H1 (cell line): ENCODE data around the gene SPOCK3. TPM values are rescaled to one million over a fixed set of nuclear protein-coding genes. Genes with fewer than 3 reads are reported as not detected.

ENCODE experiments used
- CTCF ChIA-PET: fragments of 300-600 bp; sonication (Branson Sonifier 250); formaldehyde crosslinking; loops from one replicate; lab custom pipeline; 2021; ENCODE audit not compliant: partially characterized antibody; lab: Charles Lee
- POLR2A ChIA-PET: fragments of 300-600 bp; sonication (Branson Sonifier 250); formaldehyde crosslinking; loops from one replicate; lab custom pipeline; 2021; ENCODE audit warnings: inconsistent platforms; ENCODE audit not compliant: partially characterized antibody; lab: Charles Lee
- DNase-seq, 2 experiments: peaks; one replicate each; pipeline versions ENCODE4 v3.0.0 to v3.0.0-alpha.2; 2010 to 2022; ENCODE audit warnings: low spot score in 2 of 2, low read depth in 1 of 2, mixed read lengths in 1 of 2
- FAIRE-seq: peaks from 2 replicates; lab custom pipeline; 2011; peaks lifted over from hg19 to GRCh38; lab: Jason Lieb, UNC
- H2AFZ ChIP-seq: 2 replicates; pipeline ENCODE4 v1.8.1; 2012; ENCODE audit warnings: low read length, inconsistent platforms
- H2AK5ac ChIP-seq: 2 replicates; pipeline ENCODE4 v1.6.1; 2013; ENCODE audit warnings: low read depth, low read length
- H2BK120ac ChIP-seq: replicated peaks from 2 replicates; pipeline ENCODE3; 2013; ENCODE audit warnings: low read depth, low read length, inconsistent platforms
- H2BK12ac ChIP-seq: 2 replicates; pipeline ENCODE4 v1.6.1; 2013; ENCODE audit warnings: low read depth, low read length
- H2BK15ac ChIP-seq: 2 replicates; pipeline ENCODE4 v1.6.1; 2013; ENCODE audit warnings: low read length
- H2BK20ac ChIP-seq: 2 replicates; pipeline ENCODE4 v1.6.1; 2013; ENCODE audit warnings: low read length
- H2BK5ac ChIP-seq: 2 replicates; pipeline ENCODE4 v1.6.1; 2013; ENCODE audit warnings: low read depth, low read length
- H3K14ac ChIP-seq: 2 replicates; pipeline ENCODE4 v1.6.1; 2013; ENCODE audit warnings: inconsistent platforms; ENCODE audit not compliant: insufficient read length
- H3K18ac ChIP-seq: 2 replicates; pipeline ENCODE4 v1.6.1; 2013; ENCODE audit warnings: low read length; ENCODE audit errors: extremely low read depth
- H3K23ac ChIP-seq: 2 replicates; pipeline ENCODE4 v1.6.1; 2013; ENCODE audit warnings: inconsistent platforms; ENCODE audit not compliant: insufficient read length
- H3K23me2 ChIP-seq: 2 replicates; pipeline ENCODE4 v1.6.1; 2013; ENCODE audit warnings: low read depth, low read length
- H3K27ac ChIP-seq: 2 replicates; pipeline ENCODE4 v1.6.1; 2011; ENCODE audit warnings: low read depth, low read length, inconsistent platforms
- H3K27me3 ChIP-seq, 4 experiments: replicated peaks in 1 of 4; 1 replicate in 1 of 4; 2 replicates in 3 of 4; pipeline versions ENCODE4 v1.6.1 to v1.8.1; 2011 to 2013; ENCODE audit warnings: low read length in 3 of 4, mild to moderate bottlenecking in 3 of 4, inconsistent platforms in 2 of 4, mixed read lengths in 2 of 4, moderate library complexity in 1 of 4; ENCODE audit not compliant: control insufficient read depth in 3 of 4, insufficient read depth in 3 of 4; ENCODE audit errors: extremely low read depth in 1 of 4
- H3K36me3 ChIP-seq, 4 experiments: 2 replicates each; pipeline versions ENCODE4 v1.6.1 to v1.8.1; 2011 to 2013; ENCODE audit warnings: mild to moderate bottlenecking in 4 of 4, low read length in 3 of 4, moderate library complexity in 2 of 4, control low read depth in 1 of 4, inconsistent platforms in 1 of 4; ENCODE audit not compliant: insufficient read depth in 4 of 4, control insufficient read depth in 2 of 4
- H3K4ac ChIP-seq: replicated peaks from 2 replicates; pipeline ENCODE3; 2013; ENCODE audit warnings: low read length, low read depth, mixed read lengths, inconsistent platforms; ENCODE audit not compliant: insufficient read length
- H3K4me1 ChIP-seq, 4 experiments: replicated peaks in 1 of 4; 1 replicate in 1 of 4; 2 replicates in 3 of 4; pipeline versions ENCODE4 v1.6.1 to v1.8.1; 2011 to 2013; ENCODE audit warnings: low read length in 3 of 4, inconsistent platforms in 2 of 4, mixed read lengths in 1 of 4; ENCODE audit not compliant: insufficient read depth in 4 of 4, control insufficient read depth in 3 of 4
- H3K4me2 ChIP-seq, 2 experiments: 2 replicates each; pipeline versions ENCODE4 v1.6.1 to v1.8.1; 2011 to 2013; ENCODE audit warnings: low read depth in 2 of 2, low read length in 2 of 2, control low read depth in 1 of 2, inconsistent platforms in 1 of 2, mild to moderate bottlenecking in 1 of 2; ENCODE audit not compliant: insufficient read depth in 1 of 2
- H3K4me3 ChIP-seq, 4 experiments: fragments of 200-600, 300-600 bp in 1 of 4; sonication (generic), shearing (Covaris generic), sonication (Bioruptor Twin) in 1 of 4; 2 replicates each; pipeline versions ENCODE4 v1.5.1 to v1.8.1; 2011 to 2016; ENCODE audit warnings: low read length in 4 of 4, low read depth in 3 of 4, control low read depth in 2 of 4, inconsistent platforms in 2 of 4, mild to moderate bottlenecking in 2 of 4, mixed read lengths in 1 of 4, moderate library complexity in 1 of 4; ENCODE audit not compliant: insufficient read depth in 2 of 4; ENCODE audit errors: extremely low read depth in 1 of 4
- H3K56ac ChIP-seq: replicated peaks from 2 replicates; pipeline ENCODE3; 2013; ENCODE audit warnings: low read depth, mild to moderate bottlenecking, mixed read lengths, low read length, inconsistent platforms; ENCODE audit not compliant: insufficient read length
- H3K79me1 ChIP-seq: 2 replicates; pipeline ENCODE4 v1.6.1; 2013; ENCODE audit warnings: low read depth, low read length, control low read depth
- H3K79me2 ChIP-seq, 2 experiments: 2 replicates each; pipeline versions ENCODE4 v1.6.1 to v1.8.1; 2012 to 2013; ENCODE audit warnings: low read length in 2 of 2, mild to moderate bottlenecking in 2 of 2, inconsistent platforms in 1 of 2; ENCODE audit not compliant: insufficient read depth in 2 of 2, control insufficient read depth in 1 of 2
- H3K9ac ChIP-seq, 4 experiments: replicated peaks in 1 of 4; 1 replicate in 1 of 4; 2 replicates in 3 of 4; pipeline versions ENCODE4 v1.6.1 to v1.8.1; 2011 to 2013; ENCODE audit warnings: low read depth in 3 of 4, low read length in 3 of 4, control low read depth in 2 of 4, mild to moderate bottlenecking in 2 of 4, moderate library complexity in 2 of 4, inconsistent platforms in 1 of 4; ENCODE audit errors: extremely low read depth in 1 of 4
- H3K9me3 ChIP-seq, 2 experiments: 2 replicates each; pipeline versions ENCODE4 v1.6.1 to v1.8.1; 2012 to 2013; ENCODE audit warnings: mild to moderate bottlenecking in 2 of 2, moderate library complexity in 2 of 2, control low read depth in 1 of 2, inconsistent platforms in 1 of 2, low read depth in 1 of 2, low read length in 1 of 2, mixed read lengths in 1 of 2; ENCODE audit not compliant: insufficient read depth in 2 of 2
- H4K20me1 ChIP-seq, 2 experiments: replicated peaks in 1 of 2; 2 replicates each; pipeline versions ENCODE3 to v1.8.1; 2011 to 2013; ENCODE audit warnings: inconsistent platforms in 2 of 2, low read length in 2 of 2, mild to moderate bottlenecking in 1 of 2; ENCODE audit not compliant: insufficient read depth in 2 of 2, control insufficient read depth in 1 of 2
- H4K5ac ChIP-seq: 2 replicates; pipeline ENCODE4 v1.6.1; 2013; ENCODE audit warnings: low read length, low read depth, mixed read lengths, inconsistent platforms; ENCODE audit not compliant: insufficient read length
- H4K8ac ChIP-seq: 2 replicates; pipeline ENCODE4 v1.8.0; 2013; ENCODE audit warnings: mild to moderate bottlenecking, moderate library complexity, low read length, inconsistent platforms; ENCODE audit not compliant: insufficient read depth; ENCODE audit errors: extremely low read depth
- H4K91ac ChIP-seq: replicated peaks from 2 replicates; pipeline ENCODE3; 2013; ENCODE audit warnings: low read length, mixed read lengths, inconsistent platforms; ENCODE audit not compliant: insufficient read length
- ASH2L ChIP-seq: fragments of 200-600, 300-600 bp; sonication (generic); IDR thresholded peaks from one replicate; pipeline ENCODE4 v1.7.1; 2017; ENCODE audit warnings: low read length
- BCL11A ChIP-seq, 2 experiments: IDR thresholded peaks; one replicate each; pipeline ENCODE4 v1.6.1; 2011; ENCODE audit warnings: low read depth in 2 of 2, low read length in 2 of 2, mild to moderate bottlenecking in 2 of 2
- CBX8 ChIP-seq: fragments of 300-800, 300-1000 bp; sonication (generic); IDR thresholded peaks from 2 replicates; pipeline ENCODE4 v1.7.1; 2016; ENCODE audit warnings: low read depth, low read length, borderline replicate concordance
- CTCF ChIP-seq, 3 experiments: IDR thresholded peaks; 1 replicate in 2 of 3; 2 replicates in 1 of 3; pipeline versions ENCODE4 v1.5.1 to v1.6.1; 2011; ENCODE audit warnings: low read length in 3 of 3, mild to moderate bottlenecking in 3 of 3, inconsistent platforms in 2 of 3, low read depth in 1 of 3, moderate library complexity in 1 of 3; ENCODE audit not compliant: insufficient read depth in 1 of 3; ENCODE audit errors: control extremely low read depth in 1 of 3
- JUND ChIP-seq: IDR thresholded peaks from 2 replicates; pipeline ENCODE4 v1.6.1; 2011; ENCODE audit warnings: mild to moderate bottlenecking, improper control_type of control experiment, low read length
- KDM1A ChIP-seq: fragments of 200-600, 300-600 bp; sonication (generic); IDR thresholded peaks from 2 replicates; pipeline ENCODE4 v1.7.1; 2016; ENCODE audit warnings: mild to moderate bottlenecking, low read length, borderline replicate concordance
- SAP30 ChIP-seq: fragments of 300-600 bp; sonication (generic); IDR thresholded peaks from 2 replicates; pipeline ENCODE4 v1.7.1; 2012; ENCODE audit warnings: low read length, moderate library complexity, mild to moderate bottlenecking, inconsistent platforms; ENCODE audit not compliant: insufficient read depth, insufficient replicate concordance
- WGBS, 2 experiments: shearing (Covaris generic) in 1 of 2; methylation state at CpG; one replicate each; pipeline versions ENCODE4 v1.1.6 to v1.1.7; 2013 to 2015; ENCODE audit warnings: low lambda C conversion rate in 2 of 2, mixed read lengths in 2 of 2, inconsistent platforms in 1 of 2, low coverage in 1 of 2, missing lambda C conversion rate in 1 of 2; ENCODE audit not compliant: insufficient replicate concordance in 2 of 2, insufficient coverage in 1 of 2, insufficient read length in 1 of 2; ENCODE audit errors: extremely low coverage in 1 of 2, missing lambda C conversion rate in 1 of 2; 5-methylcytosine and 5-hydroxymethylcytosine counted together
- polyA plus RNA-seq, 7 experiments: library from polyadenylated mRNA; depleted of rRNA in 3 of 7; stranded (reverse) in 5 of 7; unstranded in 2 of 7; fragments of >200 nt in 5 of 7; fragments of 200-250 nt in 2 of 7; gene quantifications; 1 replicate in 5 of 7; 2 replicates in 1 of 7; 4 replicates in 1 of 7; pipeline versions ENCODE4 v1.2.1 to v1.2.3, GENCODE V29; 2011 to 2013; ENCODE audit warnings: missing spikeins in 2 of 7, mixed read lengths in 2 of 7
- total RNA-seq: library from RNA; stranded (reverse); fragmentation: NEBNext Ultra II Directional; extraction: Animal tissue kit (Norgen Biotek cat#: 25700); gene quantifications from 2 replicates; pipeline ENCODE4 v1.2.1, GENCODE V29; 2021

SPOCK3 gene
- total and polyA plus RNA-seq, 2 of the 8 experiments (the other 6 are each of a cell fraction or from before 2014, with no cell fraction given), result 0.14 to 0.60 TPM

- CTCF ChIA-PET, result no interaction called here
- H3K79me2 ChIP-seq, result no peaks in the 10 kb centered on the region
Measured at GRCh38 chr4:166802346-166802745, 431.9 kb downstream of the SPOCK3 start.

More at GRCh38 chr4:166802346-166802745, 431.9 kb downstream of the SPOCK3 start:
- Histone ChIP-seq H2BK120ac (no peak overlapping the region), H4K8ac (no peak overlapping the region), H3K79me1 (no peaks in the 10 kb centered on the region), H2AFZ (no peak overlapping the region), H3K23me2 (no peaks in the 10 kb centered on the region), H3K4me2 (no peak overlapping the region), H2BK5ac (no peak overlapping the region), H3K23ac (no peak overlapping the region), H3K4me1 (no peaks in the 10 kb centered on the region), H2BK15ac (no peak overlapping the region), H3K27me3 (no peaks in the 10 kb centered on the region), H3K4ac (no peak overlapping the region), H4K91ac (no peak overlapping the region), H3K4me3 (no peak overlapping the region), H3K36me3 (no peaks in the 10 kb centered on the region), H3K27ac (no peak overlapping the region), H2BK12ac (no peak overlapping the region), H3K14ac (no peak overlapping the region), H4K5ac (no peak overlapping the region), H4K20me1 (no peaks in the 10 kb centered on the region), H3K18ac (no peak overlapping the region), H2AK5ac (no peak overlapping the region), H3K9me3 (no peaks in the 10 kb centered on the region), H2BK20ac (no peak overlapping the region), H3K9ac (no peak overlapping the region), H3K56ac (no peak overlapping the region)
- POLR2A ChIA-PET, result no interaction called here
- DNase-seq (no peak), FAIRE-seq (no peak)
- 90% methylated on average over 4 of the region's 4 CpGs; no CpG with 5 or more reads in 1 of the 2 experiments for WGBS, 2 experiments
- no peak for TF ChIP-seq JUND
- TF ChIP-seq CBX8, result no peak
- TF ChIP-seq KDM1A, result no peak
- no peak for TF ChIP-seq BCL11A (IDR thresholded peaks at IDR 0.05; ENCODE audit: low read depth in 2 of 2, low read length in 2 of 2)
- TF ChIP-seq SAP30, result no peak
- no peak for TF ChIP-seq ASH2L
- no peak for TF ChIP-seq CTCF (IDR thresholded peaks at IDR 0.05; ENCODE audit: control extremely low read depth in 1 of 3, insufficient read depth in 1 of 3, low read depth in 1 of 3, low read length in 3 of 3)
